Mesothelial cell of epicardium (in vitro differentiated cells): ENCODE results near the gene STARD10. TPM values are rescaled to one million over a fixed set of nuclear protein-coding genes. Genes with fewer than 3 reads are reported as not detected.

ENCODE experiments used
- DNase-seq, 2 experiments: peaks; one replicate each; pipeline ENCODE4 v3.0.0; 2021; ENCODE audit warnings: low spot score in 2 of 2; ENCODE audit not compliant: unreplicated experiment in 2 of 2
- H3K27ac Mint-ChIP-seq: 2 replicates; pipeline ENCODE4 v1.8.0; 2021; ENCODE audit warnings: mixed read lengths
- H3K27me3 Mint-ChIP-seq: 2 replicates; pipeline ENCODE4 v1.8.0; 2021; ENCODE audit warnings: low read depth, mixed read lengths
- H3K36me3 Mint-ChIP-seq: 2 replicates; pipeline ENCODE4 v1.8.0; 2021; ENCODE audit warnings: mixed read lengths
- H3K4me1 Mint-ChIP-seq: 2 replicates; pipeline ENCODE4 v1.8.0; 2021; ENCODE audit warnings: mixed read lengths
- H3K4me3 Mint-ChIP-seq: 2 replicates; pipeline ENCODE4 v1.8.0; 2021; ENCODE audit warnings: mild to moderate bottlenecking, moderate library complexity, mixed read lengths
- H3K9me3 Mint-ChIP-seq: 2 replicates; pipeline ENCODE4 v1.8.0; 2021; ENCODE audit warnings: mixed read lengths
- CTCF ChIP-seq: fragments of 200-600 bp; sonication (generic); IDR thresholded peaks from one replicate; pipeline ENCODE4 v1.5.0; 2021; ENCODE audit warnings: antibody characterized with exemption; ENCODE audit not compliant: unreplicated experiment
- total RNA-seq: library from RNA; stranded (reverse); gene quantifications from 3 replicates; pipeline ENCODE4 v1.2.1, GENCODE V29; 2021

Gene STARD10
- total RNA-seq, 1 donor from 2014 or later = 54.9 TPM

GRCh38 chr11:72744474-72744873, 49.4 kb downstream of the STARD10 start:
- H3K4me3 Mint-ChIP-seq = no peak overlapping the region
- H3K36me3 Mint-ChIP-seq = no peaks in the 10 kb centered on the region
- H3K4me1 Mint-ChIP-seq = peaks cover 25% of the 10 kb centered on the region
- H3K27me3 Mint-ChIP-seq = no peaks in the 10 kb centered on the region
- no peaks in the 10 kb centered on the region for H3K9me3 Mint-ChIP-seq
- DNase-seq = no peak
- no peak for TF ChIP-seq CTCF
- H3K27ac Mint-ChIP-seq = no peak overlapping the region

- Mint-ChIP-seq H3K27ac (no peak overlapping the region), H3K27me3 (no peaks in the 10 kb centered on the region), H3K9me3 (no peaks in the 10 kb centered on the region), H3K36me3 (no peaks in the 10 kb centered on the region), H3K4me3 (no peak overlapping the region), H3K4me1 (peaks cover 25% of the 10 kb centered on the region)
- no peak for TF ChIP-seq CTCF
- no peak for DNase-seq
Observed at GRCh38 chr11:72743321-72744221, 50.3 kb downstream of the STARD10 start.

GRCh38 chr11:72742513-72743320, 51.1 kb downstream of the STARD10 start:
- Mint-ChIP-seq H3K4me3 (no peak overlapping the region), H3K27ac (no peak overlapping the region)
- no peak for TF ChIP-seq CTCF

GRCh38 chr11:72741849-72742512, 51.9 kb downstream of the STARD10 start:
- Mint-ChIP-seq H3K36me3 (no peaks in the 10 kb centered on the region), H3K27ac (no peak overlapping the region), H3K4me3 (no peak overlapping the region), H3K9me3 (no peaks in the 10 kb centered on the region), H3K27me3 (no peaks in the 10 kb centered on the region), H3K4me1 (peaks cover 30% of the 10 kb centered on the region)
- no peak for DNase-seq
- no peak for TF ChIP-seq CTCF

More at GRCh38 chr11:72742513-72743320, 51.1 kb downstream of the STARD10 start:
- H3K27me3 Mint-ChIP-seq = no peaks in the 10 kb centered on the region
- DNase-seq = no peak
- no peaks in the 10 kb centered on the region for H3K9me3 Mint-ChIP-seq
- peaks cover 25% of the 10 kb centered on the region for H3K4me1 Mint-ChIP-seq
- no peaks in the 10 kb centered on the region for H3K36me3 Mint-ChIP-seq

- no peak for DNase-seq
- no peaks in the 10 kb centered on the region for H3K36me3 Mint-ChIP-seq
- H3K4me3 Mint-ChIP-seq = no peak overlapping the region
- no peaks in the 10 kb centered on the region for H3K9me3 Mint-ChIP-seq
- peaks cover 36% of the 10 kb centered on the region for H3K4me1 Mint-ChIP-seq
- TF ChIP-seq CTCF = no peak
- H3K27ac Mint-ChIP-seq = peak overlapping the region; percentile 66
- no peaks in the 10 kb centered on the region for H3K27me3 Mint-ChIP-seq
Observed at GRCh38 chr11:72741429-72741833, 52.4 kb downstream of the STARD10 start.
